NOMO-1 treated with dmso at 0.1 percent for 144 hours (cell line): ENCODE results near the gene MUC22.
"Not testable (repeated sequence)": the region's sequence is repeated elsewhere in the genome, so short reads cannot be mapped to it uniquely, and the experiment has no call there.

Experiments used
- DNase-seq: peaks from one replicate; lab custom pipeline; 2025; ENCODE audit not compliant: unreplicated experiment; lab: John Stamatoyannopoulos, UW

The MUC22 gene

DNA sequence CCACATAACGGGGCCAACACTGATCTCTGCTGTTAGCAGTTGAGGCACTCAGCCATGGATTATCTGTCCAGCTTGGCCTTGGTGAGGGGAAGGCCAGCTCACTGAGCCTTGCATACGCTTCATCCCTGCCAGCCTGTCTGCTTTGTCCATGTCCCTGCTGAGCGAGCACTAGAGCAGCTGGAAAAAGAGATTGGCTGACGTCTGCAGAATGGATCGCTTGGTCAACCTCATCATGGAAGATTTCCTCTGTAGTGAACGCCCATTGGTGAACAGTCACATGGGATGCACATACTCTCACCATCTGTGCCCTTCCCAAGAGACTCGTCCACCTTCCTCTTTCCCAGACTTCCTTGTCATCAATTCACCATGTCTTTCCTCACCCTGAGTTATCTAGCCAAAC is 26.9 kb downstream of the MUC22 start:
- DNase-seq, result no peak

DNA sequence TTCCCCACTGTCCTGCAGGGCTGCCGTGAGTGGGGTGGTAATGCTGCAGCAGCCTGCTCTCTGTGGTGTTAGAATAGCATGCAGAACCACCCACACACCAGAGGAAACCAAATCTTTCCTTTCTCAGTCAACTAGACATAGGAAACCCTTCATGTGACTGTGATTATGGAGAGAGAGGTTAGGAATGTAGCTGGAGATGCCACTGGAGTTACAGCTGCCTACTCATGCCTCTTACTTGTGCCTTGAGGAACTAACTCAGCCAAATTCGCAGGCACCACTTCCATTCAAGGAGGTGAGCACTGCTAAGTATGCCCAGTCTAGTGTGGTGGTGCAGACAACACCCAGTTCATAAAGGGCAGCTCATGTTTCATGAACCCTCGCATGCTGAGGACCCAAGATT is 27.4 kb downstream of the MUC22 start:
- DNase-seq, result no peak

DNA sequence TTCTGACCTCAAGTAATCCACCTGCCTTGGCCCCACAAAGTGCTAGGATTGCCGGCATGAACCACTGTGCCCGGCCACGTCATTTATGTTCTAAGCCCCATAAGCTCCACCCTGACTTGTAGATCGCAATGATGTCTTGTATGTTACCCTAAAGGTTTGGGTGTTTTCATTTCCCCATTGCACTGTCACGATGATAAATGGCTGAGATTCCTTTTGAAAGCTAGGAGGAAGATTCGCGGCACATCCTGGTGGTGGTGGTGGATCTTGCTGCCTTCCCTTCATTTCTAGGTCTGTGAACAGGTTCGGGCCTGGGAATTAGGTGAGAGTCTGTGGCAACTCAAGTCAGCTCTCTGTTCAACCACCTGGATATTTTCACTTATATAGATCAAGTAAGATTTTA is 28.3 kb downstream of the MUC22 start:
- peak; percentile 26 for DNase-seq

DNA sequence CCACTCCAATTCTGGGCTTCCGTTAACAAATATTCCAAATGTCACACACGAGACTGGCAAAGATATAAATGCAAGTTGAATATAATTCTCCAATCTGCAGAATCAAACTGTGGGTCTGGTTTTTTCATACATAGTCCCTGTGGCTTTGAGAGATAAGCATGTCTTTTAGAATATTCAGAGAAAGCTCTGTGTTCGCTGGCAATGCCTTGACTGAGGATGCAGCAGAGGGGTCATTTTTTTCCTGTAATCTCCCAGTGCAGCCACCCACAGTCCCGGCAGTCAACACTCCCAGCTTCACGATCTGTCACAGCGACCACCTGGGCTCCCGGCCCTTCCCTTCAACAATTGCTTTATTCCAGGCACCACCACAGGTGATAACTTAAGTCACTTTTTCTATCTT is 30.5 kb downstream of the MUC22 start:
- no peak for DNase-seq

DNA sequence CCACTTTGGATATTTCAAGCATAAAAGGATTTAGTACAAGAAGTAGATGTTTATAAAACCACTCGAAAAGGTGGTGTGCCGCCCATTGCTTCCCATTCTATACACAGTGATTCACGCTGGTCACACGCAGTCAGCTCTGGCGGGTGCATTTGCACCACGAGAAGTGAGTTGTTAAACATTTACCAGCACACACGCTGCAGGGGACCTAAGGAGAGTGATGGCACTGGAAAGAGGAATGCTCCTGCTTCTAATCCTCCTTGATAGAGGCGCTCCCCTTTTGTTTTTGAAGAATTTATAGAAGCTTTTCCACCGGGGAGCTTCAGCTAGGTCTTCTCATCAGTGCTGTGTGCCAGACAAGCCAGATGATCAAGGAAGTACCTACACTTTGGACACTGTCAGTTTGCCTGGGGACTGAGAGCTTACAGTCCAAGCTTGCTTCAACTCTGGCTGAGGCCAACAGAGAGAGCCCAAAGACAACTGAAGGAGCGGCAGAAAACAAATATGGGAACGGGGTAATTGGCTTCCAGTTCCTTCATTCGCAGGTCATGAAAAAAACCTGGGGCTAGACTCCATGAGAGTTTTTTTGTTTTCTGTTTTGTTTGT is 31.2 kb downstream of the MUC22 start:
- DNase-seq, result no peak

DNA sequence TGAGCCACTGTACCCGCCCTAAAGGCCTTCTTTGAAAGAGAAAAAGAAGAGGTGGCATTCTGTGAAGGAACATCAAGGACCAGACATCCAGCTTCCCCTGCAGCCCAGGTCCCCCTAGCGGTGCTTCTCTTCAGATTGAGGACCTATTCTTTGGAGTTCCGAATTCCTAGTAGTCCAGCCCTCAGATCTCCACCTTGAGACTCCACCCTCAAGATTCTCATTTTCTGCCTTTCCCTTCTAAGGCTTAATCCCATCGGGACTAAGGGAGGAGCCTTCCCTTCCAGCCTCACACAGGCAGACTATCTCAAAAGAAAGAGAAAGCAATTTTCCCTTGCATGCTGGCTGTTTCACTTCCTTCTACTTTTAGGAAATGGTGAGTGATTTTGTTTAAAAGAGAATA is 32.5 kb downstream of the MUC22 start:
- no peak for DNase-seq

DNA sequence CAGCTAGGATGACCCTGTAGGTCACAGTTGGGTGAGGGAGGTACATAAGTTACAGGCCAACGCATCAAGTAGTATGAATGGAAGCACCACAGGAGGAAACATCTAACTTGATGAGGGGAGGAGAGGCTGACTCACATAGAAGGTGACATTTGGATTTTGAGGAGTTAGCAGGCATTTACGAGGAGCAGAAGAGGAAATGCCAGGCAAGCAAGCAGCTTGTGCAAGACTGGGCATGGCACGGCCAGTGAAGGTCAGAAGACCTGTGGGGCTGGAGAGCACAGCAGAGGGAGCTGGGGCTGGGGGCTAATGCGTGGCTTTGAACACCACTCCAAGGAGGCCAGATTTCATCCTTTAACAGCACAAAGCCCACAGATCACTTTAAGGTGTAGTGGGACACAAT is 37.8 kb downstream of the MUC22 start:
- DNase-seq, result no peak

DNA sequence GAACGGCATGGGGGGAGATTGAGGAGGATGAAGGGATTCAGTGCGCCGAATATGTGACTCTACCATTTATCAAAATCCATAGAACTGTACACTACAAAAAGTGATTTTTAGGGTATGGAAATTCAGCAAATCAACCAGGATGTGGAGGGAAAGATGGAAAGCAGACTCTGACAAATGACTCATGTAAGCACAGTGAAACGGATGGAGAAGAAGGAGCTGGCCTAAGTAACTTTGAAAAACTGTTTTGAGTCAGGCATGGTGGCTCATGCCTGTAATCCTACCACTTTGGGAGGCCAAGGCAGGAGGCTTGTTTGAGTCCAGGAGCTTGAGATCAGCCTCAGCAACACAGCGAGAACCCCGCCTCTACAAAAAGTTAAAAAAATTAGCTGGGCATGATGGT is 39.2 kb downstream of the MUC22 start:
- DNase-seq, result no peak

DNA sequence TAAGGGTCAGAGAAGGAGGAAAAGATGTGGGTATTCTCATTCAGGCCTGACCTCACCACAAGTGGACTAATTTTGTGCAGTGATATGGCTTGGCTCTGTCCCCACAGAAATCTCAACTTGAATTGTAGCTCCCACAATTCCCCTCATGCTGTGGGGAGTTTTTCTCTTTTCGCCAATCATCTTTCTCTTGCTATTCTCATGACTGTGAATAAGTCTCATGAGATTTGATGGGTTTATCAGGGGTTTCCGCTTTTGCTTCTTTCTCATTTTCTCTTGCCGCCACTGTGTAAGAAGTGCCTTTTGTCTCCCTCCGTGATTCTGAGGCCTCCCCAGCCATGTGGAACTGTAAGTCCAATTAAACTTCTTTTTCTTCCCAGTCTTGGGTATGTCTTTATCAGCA is 42.9 kb downstream of the MUC22 start:
- not testable (repeated sequence) for DNase-seq

DNA sequence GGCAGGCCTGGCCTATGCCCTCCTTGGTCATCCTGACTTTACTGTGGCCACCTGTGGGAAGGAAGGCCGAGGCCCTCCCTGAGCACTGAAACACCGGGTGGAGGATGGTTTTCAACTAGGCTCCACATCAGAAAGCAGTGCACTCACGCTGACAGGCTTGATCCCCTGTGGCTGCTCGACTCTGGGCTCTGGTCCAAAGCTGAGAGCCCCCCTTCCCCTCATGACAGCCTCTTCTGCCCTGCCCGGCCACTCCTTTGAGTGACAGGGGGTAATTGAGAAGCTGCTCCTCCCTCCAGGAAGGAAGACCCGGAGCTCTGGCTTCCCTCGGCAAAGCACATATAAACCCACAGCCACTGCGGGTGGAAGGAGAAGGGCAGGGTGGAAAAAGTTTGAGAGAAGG is 43.6 kb downstream of the MUC22 start:
- DNase-seq, result no peak

DNA sequence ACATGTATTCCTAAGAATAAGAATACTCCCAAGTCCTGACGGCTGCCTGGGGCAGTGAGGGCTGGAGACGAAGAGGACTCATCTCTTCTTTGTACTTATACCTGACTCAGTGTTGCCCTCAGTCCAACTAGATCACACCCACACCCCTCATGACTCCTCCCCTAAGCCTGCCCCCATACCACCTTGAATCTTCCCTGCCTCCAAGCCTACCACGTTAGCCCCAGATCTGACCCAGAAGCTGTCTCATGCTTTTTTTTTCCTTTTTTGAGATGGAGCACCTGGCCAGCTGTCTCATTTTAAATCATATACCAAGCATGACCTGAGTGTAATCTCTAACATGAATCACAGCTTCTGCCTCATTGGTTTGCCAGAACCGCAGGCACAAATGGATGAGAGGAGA is 45.2 kb downstream of the MUC22 start:
- no peak for DNase-seq

DNA sequence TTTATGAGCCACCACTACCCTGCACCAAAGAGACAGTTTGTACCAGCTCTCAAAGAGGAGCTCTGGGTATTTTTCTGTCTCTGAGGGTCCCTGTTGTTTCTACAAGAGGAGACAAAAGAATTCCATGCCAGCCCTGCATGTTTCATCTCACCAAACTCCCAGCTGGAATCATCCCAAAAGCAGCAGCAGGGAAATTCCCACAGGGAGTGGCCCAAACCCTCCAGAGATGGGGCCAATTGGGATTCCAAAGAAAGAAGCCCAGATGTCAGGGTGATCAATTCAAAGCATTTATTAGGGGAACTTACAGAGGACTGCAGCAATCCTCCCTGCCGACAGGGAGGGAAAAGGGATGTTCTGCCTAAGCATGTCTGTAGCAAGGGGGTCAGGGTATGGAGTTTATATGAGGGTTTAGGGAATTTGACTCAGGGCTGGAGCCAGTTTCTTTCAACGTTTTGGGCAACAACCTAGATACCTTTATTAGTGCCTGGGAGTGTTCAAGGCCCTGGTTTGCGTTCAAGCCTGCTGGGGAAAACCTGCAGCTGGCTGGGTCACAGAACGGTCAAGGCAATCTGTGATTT is 47.2 kb downstream of the MUC22 start:
- no peak for DNase-seq

DNA sequence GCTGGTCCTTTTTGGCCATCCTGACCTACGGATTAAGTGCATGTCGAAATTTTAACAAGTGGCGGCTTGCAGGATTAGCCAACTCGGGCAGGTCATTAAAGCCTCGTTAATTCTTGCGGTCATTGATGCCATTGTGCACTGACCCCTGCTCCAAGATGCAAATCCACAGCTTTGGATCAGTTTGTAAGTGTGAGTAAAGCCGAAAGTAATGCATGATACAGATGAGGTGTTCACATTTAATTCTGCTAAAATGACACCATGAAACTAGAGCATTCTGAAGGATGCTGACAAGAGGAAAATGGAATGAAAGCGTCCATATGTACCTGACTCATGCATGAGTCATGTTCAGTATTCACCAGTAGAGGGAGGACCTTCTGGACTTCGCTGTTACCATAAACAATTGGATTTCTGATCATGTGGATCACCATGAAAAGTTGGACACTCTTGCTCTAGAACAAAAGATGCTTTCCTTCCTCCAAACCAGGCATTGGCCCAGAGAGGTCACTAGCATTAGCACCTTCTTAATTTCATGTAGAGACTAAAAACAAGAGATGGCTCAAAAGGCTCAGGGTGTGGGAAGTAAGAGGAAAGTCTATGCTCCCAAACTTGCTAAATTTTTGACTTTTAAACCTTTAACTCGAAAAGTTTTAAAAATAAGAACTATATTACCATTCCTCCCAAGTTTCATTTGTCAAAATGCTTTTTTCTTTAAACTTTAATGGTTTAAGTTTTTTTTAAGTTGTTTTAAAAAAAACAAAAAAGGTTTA is 48.0 kb downstream of the MUC22 start:
- peak; percentile 29 for DNase-seq

DNA sequence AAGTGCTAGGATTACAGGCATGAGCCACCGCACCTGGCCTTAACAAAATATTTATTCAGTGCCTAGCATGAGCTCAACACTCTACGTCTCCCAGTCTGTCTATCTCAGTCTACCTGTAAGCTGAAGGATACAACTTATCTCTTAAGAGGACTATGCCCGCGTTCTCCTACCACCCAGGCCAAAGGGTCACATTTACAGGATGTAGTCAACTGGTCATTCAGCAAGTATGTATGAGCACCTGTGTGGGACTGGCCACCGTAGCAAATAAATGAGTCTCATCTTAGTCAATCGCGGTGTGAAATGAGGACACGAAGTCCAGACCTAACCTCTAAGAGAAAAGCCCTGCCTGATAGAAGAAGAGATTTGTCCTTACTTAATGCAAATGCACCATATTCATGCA is 49.9 kb downstream of the MUC22 start:
- DNase-seq, result no peak

DNA sequence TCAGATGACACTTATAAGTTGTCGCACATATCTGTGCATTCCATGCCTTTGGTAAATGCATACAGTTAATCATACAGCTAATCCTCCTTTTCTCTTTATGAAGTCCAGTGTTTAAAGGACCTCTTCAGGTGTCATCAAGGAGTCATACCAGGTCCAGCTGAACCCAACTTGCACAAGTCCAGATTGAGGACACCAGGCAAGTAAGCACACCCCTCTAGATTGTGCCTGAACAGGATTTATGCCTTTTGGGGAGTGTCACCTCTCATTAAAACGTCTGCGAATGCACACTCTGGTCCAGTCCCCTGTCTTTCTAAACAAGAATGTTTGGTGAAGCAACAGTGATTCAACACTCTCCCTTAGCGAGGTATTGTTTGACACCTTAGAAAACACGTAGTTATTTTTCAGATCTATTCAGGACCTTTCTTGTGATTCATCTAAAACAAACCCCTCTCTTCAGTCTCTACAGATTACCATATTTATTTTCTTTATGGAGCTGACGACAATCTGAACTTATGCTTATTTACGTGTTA is 53.7 kb downstream of the MUC22 start:
- no peak for DNase-seq

DNA sequence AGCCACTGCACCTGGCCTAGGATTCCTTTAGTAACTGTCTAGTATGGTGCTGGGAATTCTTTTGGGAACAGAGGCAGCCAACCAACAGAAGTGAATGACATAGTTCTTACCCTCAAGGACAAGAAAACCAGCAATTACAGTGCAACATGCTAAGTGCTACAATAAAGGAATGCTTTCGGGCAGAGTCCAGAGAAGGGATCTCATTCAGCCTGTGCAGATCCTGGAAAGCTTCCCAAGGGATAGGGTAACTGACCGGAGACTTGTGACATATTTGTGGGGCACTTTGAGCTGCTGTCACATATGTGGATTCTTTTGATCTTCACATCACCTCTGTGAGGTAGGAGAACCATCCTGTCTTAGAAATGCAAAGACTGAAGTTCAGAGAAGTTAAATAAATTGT is 55.3 kb downstream of the MUC22 start:
- DNase-seq, result no peak

DNA sequence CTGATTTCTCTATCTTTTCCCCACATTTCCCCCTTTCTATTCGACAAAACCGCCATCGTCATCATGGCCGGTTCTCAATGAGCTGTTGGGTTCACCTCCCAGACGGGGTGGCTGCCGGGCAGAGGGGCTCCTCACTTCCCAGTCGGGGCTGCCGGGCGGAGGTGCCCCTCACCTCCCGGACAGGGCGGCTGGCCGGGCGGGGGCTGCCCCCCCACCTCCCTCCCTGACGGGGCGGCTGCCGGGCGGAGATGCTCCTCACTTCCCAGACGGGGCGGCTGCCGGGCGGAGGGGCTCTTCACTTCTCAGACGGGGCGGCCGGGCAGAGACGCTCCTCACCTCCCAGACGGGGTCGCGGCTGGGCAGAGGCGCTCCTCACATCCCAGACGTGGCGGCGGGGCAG is 56.8 kb downstream of the MUC22 start:
- not testable (repeated sequence) for DNase-seq

DNA sequence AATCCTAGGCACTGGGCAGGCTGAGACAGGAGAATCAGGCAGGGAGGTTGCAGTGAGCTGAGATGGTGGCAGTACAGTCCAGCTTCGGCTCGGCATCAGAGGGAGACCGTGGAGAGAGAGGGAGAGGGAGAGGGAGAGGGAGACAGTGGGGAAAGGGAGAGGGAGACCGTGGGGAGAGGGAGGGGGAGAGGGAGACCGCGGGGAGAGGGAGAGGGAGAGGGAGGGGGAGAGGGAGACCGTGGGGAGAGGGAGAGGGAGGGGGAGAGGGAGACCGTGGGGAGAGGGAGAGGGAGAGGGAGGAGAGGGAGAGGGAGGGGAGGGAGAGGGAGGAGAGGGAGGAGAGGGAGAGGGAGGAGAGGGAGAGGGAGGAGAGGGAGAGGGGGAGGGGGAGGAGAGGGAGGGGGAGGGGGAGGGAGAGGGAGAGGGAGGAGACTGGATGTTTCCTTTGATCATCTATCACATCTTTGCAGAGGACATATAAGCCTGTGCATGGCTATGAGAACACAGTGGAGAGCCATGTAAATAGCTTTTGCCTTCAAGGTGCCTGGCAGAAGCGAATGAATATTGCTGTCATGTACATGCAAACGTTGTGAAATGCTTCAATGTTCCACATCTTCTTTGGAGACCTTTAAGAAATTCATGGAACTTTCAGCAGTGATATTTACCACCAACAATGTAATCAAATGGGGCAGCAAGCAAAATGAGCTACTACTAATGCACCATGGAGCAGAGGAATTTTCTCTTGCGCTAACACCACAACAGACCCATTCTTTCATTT is 57.8 kb downstream of the MUC22 start:
- not testable (repeated sequence) for DNase-seq

DNA sequence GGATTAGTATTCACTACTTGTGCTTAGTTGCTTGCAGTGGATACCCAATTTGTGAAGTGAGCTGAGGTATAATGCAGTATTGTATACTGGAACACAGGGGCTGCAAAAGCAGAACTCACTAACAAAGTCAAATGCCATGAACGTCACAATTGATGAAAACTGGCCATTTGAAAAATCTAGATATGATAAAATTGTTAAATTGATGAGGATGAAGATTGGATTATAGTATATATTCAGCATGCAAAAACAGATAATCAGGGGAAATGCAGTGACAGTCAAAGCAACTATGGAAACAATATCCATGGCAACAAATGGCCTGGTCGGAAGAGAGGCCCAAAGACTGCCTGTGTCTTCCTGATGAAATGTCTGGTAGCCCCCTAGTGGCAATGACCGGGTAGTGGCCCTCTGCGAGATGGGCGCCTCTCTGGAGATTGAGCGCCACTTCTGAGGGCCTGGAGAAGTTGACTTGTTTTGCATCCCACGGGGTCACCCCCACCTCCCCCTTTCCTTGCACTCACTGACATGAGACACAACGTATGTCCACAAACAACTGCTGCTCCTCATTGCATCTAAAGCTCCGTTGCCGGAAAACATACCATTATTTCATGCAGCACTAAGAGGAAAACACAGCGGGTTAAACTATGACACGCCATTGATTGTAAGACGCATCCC is 58.5 kb downstream of the MUC22 start:
- peak; percentile 48 for DNase-seq

DNA sequence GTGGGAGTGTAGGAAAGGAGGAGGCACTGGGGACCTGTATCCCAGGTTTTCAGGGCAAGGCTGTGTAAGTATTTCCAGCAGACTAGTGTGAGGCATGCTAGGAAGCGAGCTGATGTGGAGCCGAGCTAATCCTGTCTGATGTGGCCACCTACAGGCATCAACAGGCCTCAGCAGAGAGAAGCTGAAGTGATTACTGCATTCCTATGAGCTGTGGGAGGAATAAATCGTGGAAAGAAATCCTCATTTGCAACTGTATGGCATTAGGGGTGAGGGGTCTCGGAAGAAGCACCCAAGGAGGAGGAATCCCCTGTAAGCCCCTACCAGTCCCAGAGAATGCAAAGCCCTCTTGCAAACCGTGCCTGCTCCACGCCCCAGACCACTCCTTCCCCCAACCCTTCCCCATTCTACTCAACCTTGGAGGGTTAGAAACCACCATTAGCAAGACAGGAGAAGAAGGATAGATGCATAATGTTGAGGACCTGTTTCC is 60.5 kb downstream of the MUC22 start:
- DNase-seq, result no peak

DNA sequence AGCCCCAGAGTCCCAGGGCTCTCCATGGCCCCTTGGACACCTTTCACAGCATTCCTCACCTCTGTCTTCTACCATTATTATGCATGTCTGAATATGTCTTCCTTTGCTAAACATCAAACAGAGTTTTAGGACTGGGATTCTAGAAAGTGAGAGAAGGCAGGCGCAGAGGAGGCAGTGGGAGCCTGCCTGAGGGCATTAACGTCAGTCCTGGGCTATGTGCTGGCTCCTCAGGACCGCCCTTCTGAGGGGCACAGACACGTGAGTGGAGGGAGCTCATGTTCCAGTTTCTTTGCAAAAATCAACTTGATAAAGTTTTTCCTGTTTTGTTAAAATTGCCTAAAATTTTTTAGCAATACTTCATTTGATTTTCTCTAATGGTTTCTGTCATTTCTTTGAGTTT is 64.1 kb downstream of the MUC22 start:
- DNase-seq, result no peak
